CD4-positive, alpha-beta T cell (primary cell): ENCODE results near the gene CELF4. TPM values are rescaled to one million over a fixed set of nuclear protein-coding genes. Genes with fewer than 3 reads are reported as not detected.

Experiments used
- ATAC-seq: fragments of 200-7000 bp; cut with Tn5 transposase; one replicate; pipeline ENCODE4 v1.10.0; 2022; ENCODE audit warnings: mild to moderate bottlenecking; ENCODE audit not compliant: poor library complexity
- CTCF ChIA-PET: fragments of 350-600 bp; sonication (Branson Sonifier 250); formaldehyde crosslinking; loops from one replicate; lab custom pipeline; 2021; ENCODE audit warnings: antibody characterized with exemption, inconsistent platforms; lab: Charles Lee
- POLR2A ChIA-PET: fragments of 350-600 bp; sonication (Branson Sonifier 250); formaldehyde crosslinking; loops from one replicate; lab custom pipeline; 2021; ENCODE audit warnings: antibody characterized with exemption, inconsistent platforms; lab: Charles Lee
- DNase-seq, 14 experiments: peaks; one replicate each; pipeline ENCODE4 v3.0.0-alpha.2; 2013 to 2020; ENCODE audit warnings: mixed read lengths in 2 of 14
- H3K27ac ChIP-seq, 2 donors: one replicate each; pipeline versions ENCODE4 v1.5.1 to v1.7.0; 2013; ENCODE audit warnings: low read length in 2 of 2, low read depth in 1 of 2, mild to moderate bottlenecking in 1 of 2
- H3K27me3 ChIP-seq, 2 experiments: 1 replicate in 1 of 2; 2 replicates in 1 of 2; pipeline versions ENCODE4 v1.6.1 to v1.7.0; 2013; ENCODE audit warnings: low read length in 2 of 2, control low read depth in 1 of 2, mild to moderate bottlenecking in 1 of 2, moderate library complexity in 1 of 2; ENCODE audit not compliant: insufficient read depth in 2 of 2, control insufficient read depth in 1 of 2
- H3K36me3 ChIP-seq: one replicate; pipeline ENCODE4 v1.6.1; 2013; ENCODE audit warnings: low read length, control low read depth; ENCODE audit not compliant: insufficient read depth
- H3K4me1 ChIP-seq: one replicate; pipeline ENCODE4 v1.6.1; 2013; ENCODE audit warnings: low read length, control low read depth; ENCODE audit not compliant: insufficient read depth
- H3K4me3 ChIP-seq: one replicate; pipeline ENCODE4 v1.5.1; 2013; ENCODE audit warnings: mild to moderate bottlenecking, low read length, moderate library complexity
- H3K9me3 ChIP-seq, 2 experiments: 1 replicate in 1 of 2; 2 replicates in 1 of 2; pipeline versions ENCODE4 v1.6.1 to v1.7.0; 2013; ENCODE audit warnings: low read length in 2 of 2, mild to moderate bottlenecking in 2 of 2, control low read depth in 1 of 2, moderate library complexity in 1 of 2; ENCODE audit not compliant: control insufficient read depth in 1 of 2, insufficient read depth in 1 of 2
- H3K27ac Mint-ChIP-seq: one replicate; pipeline ENCODE4 v1.8.0; 2020; ENCODE audit warnings: mixed read lengths
- H3K27me3 Mint-ChIP-seq: one replicate; pipeline ENCODE4 v1.8.0; 2021; ENCODE audit warnings: mixed read lengths
- H3K36me3 Mint-ChIP-seq: one replicate; pipeline ENCODE4 v1.8.0; 2021; ENCODE audit warnings: low read depth, mixed read lengths
- H3K4me1 Mint-ChIP-seq: one replicate; pipeline ENCODE4 v1.8.0; 2021; ENCODE audit warnings: low read depth, mixed read lengths
- H3K4me3 Mint-ChIP-seq: one replicate; pipeline ENCODE4 v1.8.0; 2020; ENCODE audit warnings: mild to moderate bottlenecking, mixed read lengths
- H3K9me3 Mint-ChIP-seq: one replicate; pipeline ENCODE4 v1.8.0; 2020; ENCODE audit warnings: mixed read lengths
- intact Hi-C, 2 experiments: fragments of 100-400 bp; cut with DNase I in 1 of 2; cut with micrococcal nuclease in 1 of 2; formaldehyde crosslinking; loops; one replicate each; pipeline versions ENCODE4 v1.15.1 to v1.9.0; 2023 to 2025; cut with DNase I, micrococcal nuclease
- total RNA-seq, 174 experiments: library from RNA in 2 of 174; stranded (reverse) in 2 of 174; gene quantifications; one replicate each; pipeline ENCODE4 v1.2.3 and lab custom pipeline; 2021 to 2026
- TF ChIP-seq, protein P1 (sequence below): fragments of 200-600 bp; IDR thresholded peaks from one replicate; pipeline ENCODE4 v1.8.0; 2022; ENCODE audit warnings: antibody characterized with exemption, mild to moderate bottlenecking

Gene CELF4
- total RNA-seq, 2 experiments from 2014 or later, result not detected

DNA sequence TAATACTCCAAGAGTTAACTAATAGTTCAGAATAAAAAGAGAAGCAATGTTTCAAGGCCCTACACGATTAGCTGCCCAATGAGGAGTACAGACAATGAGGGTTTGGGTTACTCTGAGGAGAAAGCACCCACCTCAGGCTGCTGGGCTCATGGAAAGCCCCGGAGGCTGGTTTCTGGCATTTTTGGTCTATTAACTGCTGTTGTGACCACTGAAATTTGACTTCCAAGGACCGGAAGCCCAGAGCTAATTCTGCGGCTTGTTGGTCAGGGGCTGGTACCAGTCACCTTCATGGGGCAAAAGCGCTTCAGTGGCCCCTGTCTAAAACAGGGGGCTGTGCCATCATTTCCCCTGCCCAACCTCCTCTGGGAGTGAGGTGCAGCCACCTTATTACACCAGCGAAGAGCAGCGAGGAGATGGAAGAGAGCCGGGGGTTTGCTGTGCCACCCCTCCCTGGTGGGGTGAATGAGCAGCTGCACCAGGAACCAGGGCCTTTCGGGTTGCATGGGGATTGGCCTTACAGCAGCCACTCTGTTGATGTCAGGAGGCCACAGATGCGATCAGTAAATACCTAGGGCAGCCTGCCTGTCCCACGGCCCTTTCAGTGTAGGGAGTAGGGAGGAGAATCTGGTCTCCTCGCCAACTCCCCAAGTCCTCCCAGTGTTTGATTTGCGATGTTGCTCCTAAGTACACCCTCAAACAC, 131.3 kb downstream of the CELF4 start:
- TF ChIP-seq, protein P1, sequence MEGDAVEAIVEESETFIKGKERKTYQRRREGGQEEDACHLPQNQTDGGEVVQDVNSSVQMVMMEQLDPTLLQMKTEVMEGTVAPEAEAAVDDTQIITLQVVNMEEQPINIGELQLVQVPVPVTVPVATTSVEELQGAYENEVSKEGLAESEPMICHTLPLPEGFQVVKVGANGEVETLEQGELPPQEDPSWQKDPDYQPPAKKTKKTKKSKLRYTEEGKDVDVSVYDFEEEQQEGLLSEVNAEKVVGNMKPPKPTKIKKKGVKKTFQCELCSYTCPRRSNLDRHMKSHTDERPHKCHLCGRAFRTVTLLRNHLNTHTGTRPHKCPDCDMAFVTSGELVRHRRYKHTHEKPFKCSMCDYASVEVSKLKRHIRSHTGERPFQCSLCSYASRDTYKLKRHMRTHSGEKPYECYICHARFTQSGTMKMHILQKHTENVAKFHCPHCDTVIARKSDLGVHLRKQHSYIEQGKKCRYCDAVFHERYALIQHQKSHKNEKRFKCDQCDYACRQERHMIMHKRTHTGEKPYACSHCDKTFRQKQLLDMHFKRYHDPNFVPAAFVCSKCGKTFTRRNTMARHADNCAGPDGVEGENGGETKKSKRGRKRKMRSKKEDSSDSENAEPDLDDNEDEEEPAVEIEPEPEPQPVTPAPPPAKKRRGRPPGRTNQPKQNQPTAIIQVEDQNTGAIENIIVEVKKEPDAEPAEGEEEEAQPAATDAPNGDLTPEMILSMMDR, result no peak
- CTCF ChIA-PET, result no interaction called here

DNA sequence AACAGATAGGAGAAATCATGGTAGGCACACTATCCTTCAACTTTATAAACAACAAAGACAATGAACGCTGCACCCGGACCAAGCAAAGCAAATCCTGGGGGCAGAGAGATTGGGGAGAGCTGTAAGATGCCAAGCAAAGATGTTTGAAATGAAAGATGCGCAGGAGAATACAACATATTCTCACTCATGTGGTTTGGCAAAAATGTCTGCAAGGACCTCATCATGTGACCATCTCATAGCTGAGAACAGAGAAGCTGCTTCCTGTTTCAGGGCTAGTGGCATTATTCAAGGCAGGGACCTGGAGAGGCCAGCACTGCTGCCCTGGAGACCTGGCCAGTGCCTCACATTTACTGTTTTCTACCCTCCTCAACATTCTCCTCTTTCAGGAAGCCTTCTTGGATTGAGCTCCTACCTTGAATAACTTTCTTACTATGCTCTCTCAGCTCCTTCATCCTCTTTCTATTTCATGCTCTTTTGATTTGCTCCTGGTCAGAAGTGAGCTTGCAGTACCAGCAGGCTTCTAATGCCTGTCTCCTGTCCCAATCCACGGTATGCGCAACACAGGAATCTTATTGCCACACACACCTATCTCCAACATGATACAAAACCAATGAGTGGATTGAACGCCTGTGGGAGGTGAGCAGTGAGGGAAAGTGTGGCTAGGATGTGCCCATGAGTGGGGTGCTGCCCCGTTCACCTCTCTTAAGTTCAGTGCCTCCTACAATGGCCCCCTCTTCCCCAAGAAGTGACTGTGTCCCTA, 133.0 kb downstream of the CELF4 start:
- no peaks in the 10 kb centered on the region for H3K9me3 Mint-ChIP-seq

More for the DNA sequence above, 131.3 kb downstream of the CELF4 start:
- H3K4me3 ChIP-seq, result no peak overlapping the region
- intact Hi-C loops, result no loop called here
- Mint-ChIP-seq H3K4me1 (no peaks in the 10 kb centered on the region), H3K36me3 (no peaks in the 10 kb centered on the region), H3K9me3 (no peaks in the 10 kb centered on the region), H3K27me3 (no peaks in the 10 kb centered on the region), H3K4me3 (no peak overlapping the region), H3K27ac (no peak overlapping the region)
- no peak overlapping the region for H3K27ac ChIP-seq
- H3K27me3 ChIP-seq, result peaks cover 0 to 6% of the 10 kb centered on the region in 2 experiments
- POLR2A ChIA-PET, result no interaction called here
- DNase-seq, result no peak
- H3K9me3 ChIP-seq, result no peaks in the 10 kb centered on the region
- no peaks in the 10 kb centered on the region for H3K4me1 ChIP-seq
- no peaks in the 10 kb centered on the region for H3K36me3 ChIP-seq
- ATAC-seq, result no peak

DNA sequence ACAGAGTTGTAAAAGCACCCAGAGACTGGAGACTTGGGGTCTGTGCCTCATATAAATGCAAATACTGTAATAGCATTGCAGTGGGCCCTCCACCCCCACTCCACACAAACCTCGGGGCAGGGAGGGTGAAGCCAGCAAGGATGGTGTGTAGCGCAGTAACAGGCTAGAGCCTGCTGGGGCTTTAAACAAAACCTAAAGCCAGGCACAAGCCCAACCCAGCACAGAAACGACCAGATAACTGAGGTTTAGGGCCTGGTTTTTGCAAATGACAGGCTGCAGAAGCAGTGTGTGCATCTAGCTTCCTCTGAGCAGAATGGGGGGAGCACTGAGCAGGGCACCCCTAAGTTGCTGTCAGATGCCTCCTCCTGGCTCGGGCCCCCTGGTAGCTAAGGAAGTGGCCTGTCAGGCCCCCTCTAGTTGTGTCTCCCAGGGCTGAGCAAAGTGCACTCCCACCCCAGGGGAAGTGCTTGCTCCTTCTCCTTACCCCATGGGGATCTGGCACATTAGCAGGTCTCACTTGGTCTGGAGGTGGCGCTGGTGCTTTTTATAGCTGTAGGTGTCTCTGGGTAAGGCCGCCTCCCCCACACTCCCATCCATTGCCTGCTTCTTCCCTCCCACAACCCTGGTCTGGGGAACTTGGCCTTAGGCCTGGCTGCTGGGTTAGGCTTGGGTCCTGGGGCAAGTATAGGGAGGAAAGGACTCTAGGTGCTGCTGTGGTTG, 135.1 kb downstream of the CELF4 start:
- TF ChIP-seq, protein P1, result no peak
- Mint-ChIP-seq H3K4me3 (no peak overlapping the region), H3K27ac (no peak overlapping the region), H3K36me3 (no peaks in the 10 kb centered on the region), H3K4me1 (no peaks in the 10 kb centered on the region), H3K9me3 (no peaks in the 10 kb centered on the region), H3K27me3 (no peaks in the 10 kb centered on the region)
- intact Hi-C loops, result no loop called here
- Histone ChIP-seq H3K27ac (no peak overlapping the region), H3K27me3 (peaks cover 1 to 4% of the 10 kb centered on the region in 2 experiments), H3K36me3 (no peaks in the 10 kb centered on the region), H3K4me3 (no peak overlapping the region), H3K9me3 (no peaks in the 10 kb centered on the region), H3K4me1 (no peaks in the 10 kb centered on the region)
- DNase-seq (no peak), ATAC-seq (no peak)
- CTCF ChIA-PET, result no interaction called here
- POLR2A ChIA-PET, result no interaction called here

More for the DNA sequence above, 133.0 kb downstream of the CELF4 start:
- Mint-ChIP-seq H3K4me3 (no peak overlapping the region), H3K27ac (no peak overlapping the region), H3K36me3 (no peaks in the 10 kb centered on the region), H3K27me3 (no peaks in the 10 kb centered on the region), H3K4me1 (no peaks in the 10 kb centered on the region)
- Histone ChIP-seq H3K4me1 (no peaks in the 10 kb centered on the region), H3K9me3 (no peaks in the 10 kb centered on the region), H3K36me3 (no peaks in the 10 kb centered on the region), H3K27ac (no peak overlapping the region), H3K27me3 (peaks cover 0 to 6% of the 10 kb centered on the region in 2 experiments), H3K4me3 (no peak overlapping the region)
- DNase-seq (no peak), ATAC-seq (no peak)
- CTCF ChIA-PET, result no interaction called here
- TF ChIP-seq, protein P1, result no peak
- POLR2A ChIA-PET, result no interaction called here
- intact Hi-C loops, result no loop called here
